ENCODE data around the gene GLS. TPM values are rescaled to one million over a fixed set of nuclear protein-coding genes. Genes with fewer than 3 reads are reported as not detected.
"Not testable (repeated sequence)": the region's sequence is repeated elsewhere in the genome, so short reads cannot be mapped to it uniquely, and the experiment has no call there.

The GLS gene
- total RNA-seq, 1 experiment from 2014 or later: 136 TPM

DNA sequence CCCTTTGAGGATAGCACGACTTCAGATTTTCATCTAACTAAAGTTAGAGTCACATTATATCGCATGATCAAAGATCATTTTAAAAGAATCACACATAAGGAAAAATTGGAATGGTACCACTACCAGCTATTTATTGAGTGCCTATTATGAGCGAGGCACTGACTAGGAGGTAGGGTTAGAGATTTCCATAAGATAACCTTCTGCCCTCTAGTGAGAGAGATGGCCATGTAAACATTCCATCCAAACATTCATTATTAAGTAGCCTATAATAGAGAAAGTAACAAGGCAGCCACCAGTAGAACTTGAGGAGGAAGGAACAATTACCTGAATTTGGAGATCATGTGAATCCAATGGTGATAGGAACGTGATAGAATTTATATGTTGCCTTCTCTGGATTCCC lies 25.4 kb upstream of the GLS start:
- no peak for DNase-seq (ENCODE audit: low read depth)

DNA sequence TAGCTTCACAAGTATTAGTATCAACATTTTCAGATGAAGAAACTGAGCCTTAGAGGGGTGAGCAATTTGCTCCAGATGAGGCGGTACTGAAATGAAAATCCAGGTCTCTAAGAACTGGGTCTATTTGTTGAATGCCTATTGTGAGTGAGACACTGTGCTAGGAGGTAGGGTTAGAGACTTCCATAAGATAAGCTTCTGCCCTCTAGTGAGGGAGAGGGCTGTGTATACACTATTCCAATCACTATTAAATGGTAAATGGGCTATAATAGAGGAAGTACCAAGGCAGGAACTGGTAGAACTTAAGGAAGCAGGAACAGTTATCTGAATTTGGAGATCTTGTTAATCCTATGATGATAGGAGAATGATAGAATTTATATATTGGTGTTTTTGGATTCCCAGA lies 23.6 kb upstream of the GLS start:
- DNase-seq (ENCODE audit: low read depth): no peak

DNA sequence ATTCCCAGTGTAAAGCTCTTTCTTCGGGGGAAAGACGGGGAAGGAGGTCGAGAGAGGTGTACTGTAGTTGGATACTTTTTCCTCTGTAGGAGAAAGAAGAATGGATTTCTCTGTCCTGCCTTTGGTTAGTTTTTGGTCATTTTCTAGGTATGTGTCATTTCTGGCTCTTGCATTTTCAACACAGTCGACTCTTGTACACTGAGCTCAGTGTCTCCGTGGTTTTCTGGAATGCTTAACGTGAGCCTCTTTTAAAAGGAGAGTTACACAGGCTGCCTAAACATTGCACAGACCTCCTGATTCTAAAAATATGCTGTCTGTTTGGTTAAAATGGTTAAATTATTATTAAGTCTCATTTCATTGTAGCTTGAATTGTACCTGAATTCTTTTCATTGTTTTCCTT lies 21.8 kb upstream of the GLS start:
- DNase-seq (ENCODE audit: low read depth): peak; percentile 50

DNA sequence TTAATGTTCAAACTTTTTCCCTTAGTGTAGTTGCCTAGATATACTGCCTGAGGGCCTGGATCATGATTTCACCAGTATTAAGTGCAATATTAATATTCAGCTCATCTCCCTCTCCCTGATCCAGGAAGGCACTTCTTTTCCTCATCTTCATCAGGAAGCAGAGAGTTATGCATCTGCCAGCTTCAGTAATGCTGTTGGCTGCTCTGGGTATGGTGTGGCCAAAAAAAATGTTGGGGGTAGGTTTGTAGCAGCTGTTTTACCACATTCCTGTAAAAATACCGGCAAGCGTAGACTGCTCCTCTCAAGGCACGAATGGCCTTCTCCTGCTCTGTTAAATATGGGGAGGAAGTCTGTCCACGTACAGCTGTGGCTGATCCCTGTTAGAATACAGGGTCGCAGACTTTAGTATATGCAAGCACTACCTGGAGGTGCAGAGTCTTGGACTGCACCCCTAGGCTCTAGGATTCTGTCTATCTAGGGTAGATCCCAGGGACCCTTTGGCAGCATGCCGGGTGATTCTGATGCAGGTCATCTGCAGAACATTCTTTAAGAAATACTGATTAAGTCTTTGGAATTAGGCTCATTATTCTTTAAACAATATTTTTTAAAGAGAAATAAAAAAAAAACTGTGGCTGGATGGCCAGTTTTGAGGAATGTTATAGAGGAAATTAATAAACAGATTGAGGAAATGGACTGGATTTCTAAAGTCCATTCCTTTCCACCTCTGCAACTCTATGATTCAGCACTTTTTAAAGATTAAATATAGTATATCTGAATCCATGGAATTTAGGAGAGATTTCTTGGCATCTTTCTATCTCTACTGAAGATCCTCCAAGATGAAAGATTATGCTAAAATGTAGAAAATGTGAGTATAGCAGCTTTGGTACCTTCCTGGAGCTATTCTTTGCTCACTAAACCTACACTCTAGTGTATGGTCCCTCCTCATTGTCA lies 21.0 kb upstream of the GLS start:
- peak; percentile 44 for DNase-seq (ENCODE audit: low read depth)

DNA sequence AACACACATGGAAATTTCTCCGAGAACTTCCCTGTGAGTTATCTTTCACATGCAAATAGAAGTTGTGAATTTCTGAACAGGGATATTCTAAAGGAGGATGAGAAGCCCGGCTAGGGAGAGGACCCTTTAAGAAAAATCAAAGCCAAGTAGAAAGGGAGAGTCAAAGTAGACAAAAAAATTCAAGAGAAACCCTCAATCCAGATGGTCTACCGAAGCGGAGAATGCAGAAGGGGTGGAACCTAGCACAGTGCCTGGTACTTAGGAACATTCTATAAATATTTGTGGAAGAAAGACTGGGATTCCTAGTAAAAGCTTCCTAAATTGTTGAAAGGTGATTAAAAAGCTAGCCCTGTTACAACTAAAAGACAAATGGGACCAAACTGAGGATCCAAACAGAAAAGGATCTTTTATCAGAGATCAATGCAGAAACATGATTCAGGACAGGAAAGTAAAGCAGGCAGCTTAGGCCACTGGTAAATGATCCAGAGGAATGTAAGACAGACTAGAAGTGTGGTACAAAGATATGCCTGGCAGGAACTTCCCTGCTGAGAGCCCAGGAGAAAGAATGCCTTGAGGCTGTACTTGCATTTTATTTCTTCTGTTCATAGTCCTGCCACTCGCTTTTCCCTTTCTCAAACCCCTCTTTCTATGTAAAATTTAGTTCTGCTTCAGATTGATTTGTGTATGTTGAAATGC lies 19.5 kb upstream of the GLS start:
- peak; percentile 47 for DNase-seq (ENCODE audit: low read depth)

DNA sequence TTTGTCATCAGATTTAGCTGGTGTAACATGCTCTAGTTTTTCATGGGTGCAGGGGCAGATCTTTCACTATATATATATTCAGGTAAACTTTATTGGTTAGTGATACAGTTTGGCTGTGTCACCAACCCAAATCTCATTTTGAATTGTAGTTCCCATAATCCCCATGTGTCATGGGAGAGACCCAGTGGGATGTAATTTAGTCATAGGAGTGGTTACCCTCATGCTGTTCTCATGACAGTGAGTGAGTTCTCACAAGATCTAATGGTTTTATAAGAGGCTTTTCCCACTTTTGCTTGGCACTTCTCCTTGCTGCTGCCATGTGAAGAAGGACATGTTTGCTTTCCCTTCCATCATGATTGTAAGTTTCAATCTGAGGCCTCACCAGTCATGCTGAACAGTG lies 18.5 kb upstream of the GLS start:
- DNase-seq (ENCODE audit: low read depth): not testable (repeated sequence)

DNA sequence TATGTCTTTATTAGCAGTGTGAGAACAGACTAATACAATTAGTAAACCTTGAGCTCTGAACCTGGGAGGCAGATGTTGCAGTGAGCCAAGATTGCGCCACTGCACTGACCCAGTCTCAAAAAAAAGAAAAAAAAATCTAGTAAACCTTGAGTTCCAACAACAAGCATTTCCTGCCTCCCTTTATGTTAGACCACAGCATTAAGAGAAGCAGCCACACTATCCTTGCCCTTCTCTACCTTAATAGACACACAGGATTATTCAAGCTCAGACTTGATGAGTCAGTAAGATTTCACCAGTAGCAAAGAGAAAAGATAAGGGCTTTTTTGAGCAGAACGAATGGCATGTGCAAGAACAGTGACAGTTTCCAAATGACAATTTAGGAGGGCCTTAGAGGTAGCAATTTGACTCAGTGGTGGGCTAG lies 18.0 kb upstream of the GLS start:
- no peak for DNase-seq (ENCODE audit: low read depth)

DNA sequence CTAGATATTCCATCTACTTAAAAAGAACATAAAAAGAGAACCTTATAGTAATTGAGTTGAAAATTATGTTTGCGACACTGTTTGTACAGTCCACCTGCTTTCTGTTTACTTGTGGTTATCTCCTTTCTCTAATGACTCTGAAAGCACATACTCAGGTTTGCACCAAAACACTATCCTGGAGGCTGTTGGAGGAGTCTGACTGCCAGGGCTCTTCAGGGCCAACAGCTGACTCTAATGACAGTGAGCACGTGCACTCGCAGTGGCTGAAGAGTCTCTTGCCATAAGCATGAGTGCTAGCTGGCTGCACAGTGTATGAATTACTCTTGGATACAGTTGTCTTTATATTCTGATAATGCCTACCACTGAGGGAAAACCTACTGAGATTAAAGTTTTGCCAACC lies 16.7 kb upstream of the GLS start:
- DNase-seq (ENCODE audit: low read depth): no peak

DNA sequence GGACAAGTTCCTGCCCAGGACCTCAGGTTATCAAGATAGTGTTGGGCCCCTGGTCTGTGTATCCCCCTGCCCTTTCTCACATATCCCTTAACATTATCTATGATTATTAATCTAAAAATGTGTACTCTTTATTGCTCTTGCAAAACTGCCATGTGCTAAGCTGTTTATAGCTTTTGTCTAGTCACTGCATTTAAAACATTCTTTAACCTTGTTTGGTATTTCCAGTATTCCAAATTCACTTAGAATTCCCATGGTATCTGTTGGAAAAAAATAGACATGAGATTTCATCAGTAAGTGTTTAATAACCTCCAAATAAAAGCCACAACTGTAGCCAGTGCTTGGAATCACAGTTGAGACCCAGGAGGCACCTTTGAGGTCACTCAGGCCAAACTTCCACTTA lies 16.2 kb upstream of the GLS start:
- DNase-seq (ENCODE audit: low read depth): no peak

DNA sequence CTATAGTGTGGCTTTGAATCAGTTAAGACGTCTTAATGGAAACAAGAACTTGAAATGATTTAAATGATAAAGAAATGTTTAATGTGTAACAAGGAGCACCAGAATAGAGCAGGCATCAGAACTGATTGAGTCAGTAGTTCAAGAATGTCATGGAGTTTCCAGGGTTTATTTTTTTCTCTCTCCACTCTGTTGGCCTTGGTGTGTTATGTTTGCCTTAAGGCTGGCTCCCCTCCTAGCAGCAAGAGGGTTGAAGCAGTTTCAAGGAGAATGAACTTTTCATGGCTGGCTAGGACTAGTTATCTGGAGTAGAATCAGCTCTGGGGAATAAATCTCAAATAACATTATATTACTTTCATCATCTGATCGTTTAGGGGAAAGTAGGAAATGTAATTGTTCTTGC lies 13.4 kb upstream of the GLS start:
- no peak for DNase-seq (ENCODE audit: low read depth)

DNA sequence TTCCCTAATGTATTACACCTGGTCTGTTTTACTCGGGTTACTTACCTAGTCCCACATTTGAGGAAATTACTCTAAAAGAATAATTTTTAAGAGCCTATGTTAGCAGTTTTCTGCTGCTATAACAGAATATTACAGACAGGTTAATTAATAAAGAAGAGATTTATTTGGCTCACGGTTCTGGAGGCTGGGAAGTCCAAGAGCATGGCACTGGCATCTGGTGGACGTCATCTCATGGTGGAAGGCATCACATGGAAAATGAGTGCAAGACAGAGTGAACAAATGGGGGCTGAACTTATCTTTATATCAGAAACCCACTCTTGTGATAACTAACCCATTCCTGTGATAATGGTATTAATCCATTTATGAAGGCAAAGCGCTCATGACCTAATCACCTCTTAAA lies 12.8 kb upstream of the GLS start:
- DNase-seq (ENCODE audit: low read depth): no peak

DNA sequence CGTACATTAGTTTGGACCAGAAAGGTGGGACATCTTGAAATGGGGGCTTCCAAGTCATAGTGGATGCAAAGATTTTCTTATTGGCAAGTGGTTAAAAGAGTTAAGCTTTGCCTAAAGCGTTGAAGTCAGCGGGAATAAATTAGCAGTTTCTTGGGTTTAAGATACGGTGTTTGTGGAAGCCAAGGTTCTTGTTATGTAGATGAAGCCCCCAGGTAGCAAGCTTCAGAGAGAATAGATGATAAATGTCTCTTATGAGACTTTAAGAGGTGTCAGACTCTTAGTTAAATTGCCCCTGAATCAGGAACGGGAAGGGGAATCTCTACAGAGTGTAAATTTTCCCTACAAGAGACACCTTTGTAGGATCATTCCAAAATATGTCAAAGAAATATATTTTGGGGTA lies 10.9 kb upstream of the GLS start:
- no peak for DNase-seq (ENCODE audit: low read depth)

DNA sequence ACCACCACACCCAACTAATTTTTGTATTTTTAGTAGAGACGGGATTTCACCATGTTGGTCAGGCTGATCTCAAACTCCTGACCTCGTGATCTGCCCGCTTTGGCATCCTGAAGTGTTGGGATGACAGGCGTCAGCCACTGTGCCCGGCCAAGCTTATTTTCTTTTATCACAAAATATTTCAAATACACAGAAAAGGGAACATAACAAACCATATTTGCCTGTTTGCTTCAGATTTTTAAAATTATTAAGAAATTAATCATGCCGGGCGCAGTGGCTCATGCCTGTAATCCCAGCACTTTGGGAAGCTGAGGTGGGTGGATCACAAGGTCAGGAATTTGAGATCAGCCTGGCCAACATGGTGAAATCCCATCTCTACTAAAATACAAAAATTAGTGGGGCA lies 7.2 kb upstream of the GLS start:
- not testable (repeated sequence) for DNase-seq (ENCODE audit: low read depth)

DNA sequence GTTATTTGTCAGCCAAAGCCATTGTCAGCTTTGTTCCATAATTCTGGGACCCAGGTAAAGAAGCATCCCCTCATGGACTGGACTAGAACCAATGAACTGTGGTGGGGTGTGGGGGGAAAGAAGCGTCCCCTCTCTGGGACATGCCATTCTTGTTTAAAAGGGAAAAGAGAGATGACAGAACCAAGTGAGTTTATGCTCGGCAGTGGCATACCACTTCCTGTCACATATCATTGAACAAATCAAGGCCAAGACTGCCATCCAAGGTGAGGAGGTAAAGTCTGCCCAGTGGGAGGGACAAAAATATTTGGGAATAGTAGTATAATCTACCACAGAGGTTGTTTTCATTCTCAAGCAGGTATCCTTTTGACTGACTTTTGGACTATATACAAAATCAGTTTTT lies 4.7 kb upstream of the GLS start:
- DNase-seq (ENCODE audit: low read depth): no peak

DNA sequence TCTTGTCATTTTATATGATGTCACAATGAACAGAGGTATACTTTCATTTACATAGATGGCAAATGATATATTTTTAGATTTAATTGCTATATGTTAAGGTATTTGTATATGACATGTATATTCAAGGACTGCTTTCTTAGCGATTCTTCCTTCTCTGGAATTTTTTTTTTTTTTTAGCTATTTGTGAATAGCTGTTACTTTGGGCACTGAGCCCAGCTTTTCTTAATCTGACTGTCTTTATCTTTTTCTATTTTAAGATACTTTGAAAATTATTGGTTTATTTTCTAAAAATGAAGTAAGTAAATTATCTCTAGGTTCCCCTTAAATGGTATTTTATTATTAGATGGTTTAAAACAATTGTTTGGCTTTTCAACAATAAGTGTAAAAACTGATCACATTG lies 4.0 kb upstream of the GLS start:
- no peak for DNase-seq (ENCODE audit: low read depth)

DNA sequence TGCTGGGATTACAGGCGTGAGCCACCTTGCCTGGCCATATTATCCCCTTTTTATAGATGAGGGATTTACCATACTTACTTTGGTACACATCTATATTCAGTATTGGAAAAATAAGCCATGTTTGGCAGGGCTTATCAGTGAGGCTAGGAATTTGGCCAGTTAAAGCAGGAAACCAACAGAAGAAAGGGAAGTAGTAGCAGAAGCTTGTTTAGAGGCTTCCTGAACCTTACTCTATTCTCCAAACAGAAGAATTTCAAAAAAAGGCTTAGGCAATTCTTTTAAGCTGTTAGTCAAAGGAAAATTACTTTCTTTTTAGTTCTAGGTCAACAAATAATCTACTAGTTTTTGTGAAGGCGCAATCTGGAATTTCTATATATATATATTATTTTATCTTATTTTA lies 3.2 kb upstream of the GLS start:
- no peak for DNase-seq (ENCODE audit: low read depth)

DNA sequence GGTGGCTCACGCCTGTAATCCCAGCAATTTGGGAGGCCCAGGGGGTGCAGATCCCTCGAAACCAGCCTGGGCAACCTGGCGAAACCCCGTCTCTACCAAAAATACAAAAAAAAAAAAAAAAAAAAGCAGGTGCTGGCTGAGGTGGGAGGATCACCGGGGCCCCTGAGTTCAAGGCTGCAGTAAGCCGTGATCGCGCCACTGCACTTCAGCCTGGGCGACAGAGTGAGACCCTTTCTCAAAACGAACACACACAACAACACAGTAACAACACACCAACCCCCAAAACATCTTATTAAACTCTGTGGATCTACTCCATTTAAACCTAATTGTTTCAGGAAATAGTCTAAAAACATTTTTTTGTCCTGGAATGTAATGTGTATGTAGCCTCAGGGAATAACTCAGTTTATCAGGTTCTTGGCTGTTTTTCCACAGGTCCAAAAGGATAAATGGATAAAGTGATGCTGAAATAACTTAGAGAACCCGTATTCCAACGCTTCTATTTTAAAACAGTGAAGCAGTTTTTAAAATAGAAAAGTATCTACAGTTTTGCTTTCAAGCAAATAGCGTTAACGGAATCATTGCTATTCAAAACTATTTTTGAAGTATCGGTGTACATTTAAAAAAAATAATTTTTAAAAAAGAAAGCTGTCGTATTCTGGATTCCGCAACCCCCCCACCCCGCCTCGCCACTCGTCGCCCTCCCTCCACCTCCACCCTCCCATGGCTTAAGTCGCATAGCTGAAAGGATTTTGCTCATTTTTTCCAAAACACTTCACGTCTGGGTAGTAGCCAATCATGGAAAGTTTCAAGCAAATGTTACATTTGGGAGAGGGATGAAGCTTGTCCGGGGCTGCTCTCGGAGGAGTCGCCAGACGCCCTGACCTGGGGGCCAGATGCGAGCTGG lies 895 bp upstream of the GLS start:
- DNase-seq (ENCODE audit: low read depth): no peak

DNA sequence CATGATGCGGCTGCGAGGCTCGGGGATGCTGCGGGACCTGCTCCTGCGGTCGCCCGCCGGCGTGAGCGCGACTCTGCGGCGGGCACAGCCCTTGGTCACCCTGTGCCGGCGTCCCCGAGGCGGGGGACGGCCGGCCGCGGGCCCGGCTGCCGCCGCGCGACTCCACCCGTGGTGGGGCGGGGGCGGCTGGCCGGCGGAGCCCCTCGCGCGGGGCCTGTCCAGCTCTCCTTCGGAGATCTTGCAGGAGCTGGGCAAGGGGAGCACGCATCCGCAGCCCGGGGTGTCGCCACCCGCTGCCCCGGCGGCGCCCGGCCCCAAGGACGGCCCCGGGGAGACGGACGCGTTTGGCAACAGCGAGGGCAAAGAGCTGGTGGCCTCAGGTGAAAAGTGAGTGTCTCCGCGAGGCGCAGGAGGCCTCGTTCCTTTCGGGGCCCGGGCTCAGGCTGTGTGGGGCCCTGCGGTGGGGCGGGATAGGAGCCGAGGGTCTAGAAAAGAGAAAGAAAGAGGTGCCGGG lies 520 bp downstream of the GLS start:
- no peak for DNase-seq (ENCODE audit: low read depth)

DNA sequence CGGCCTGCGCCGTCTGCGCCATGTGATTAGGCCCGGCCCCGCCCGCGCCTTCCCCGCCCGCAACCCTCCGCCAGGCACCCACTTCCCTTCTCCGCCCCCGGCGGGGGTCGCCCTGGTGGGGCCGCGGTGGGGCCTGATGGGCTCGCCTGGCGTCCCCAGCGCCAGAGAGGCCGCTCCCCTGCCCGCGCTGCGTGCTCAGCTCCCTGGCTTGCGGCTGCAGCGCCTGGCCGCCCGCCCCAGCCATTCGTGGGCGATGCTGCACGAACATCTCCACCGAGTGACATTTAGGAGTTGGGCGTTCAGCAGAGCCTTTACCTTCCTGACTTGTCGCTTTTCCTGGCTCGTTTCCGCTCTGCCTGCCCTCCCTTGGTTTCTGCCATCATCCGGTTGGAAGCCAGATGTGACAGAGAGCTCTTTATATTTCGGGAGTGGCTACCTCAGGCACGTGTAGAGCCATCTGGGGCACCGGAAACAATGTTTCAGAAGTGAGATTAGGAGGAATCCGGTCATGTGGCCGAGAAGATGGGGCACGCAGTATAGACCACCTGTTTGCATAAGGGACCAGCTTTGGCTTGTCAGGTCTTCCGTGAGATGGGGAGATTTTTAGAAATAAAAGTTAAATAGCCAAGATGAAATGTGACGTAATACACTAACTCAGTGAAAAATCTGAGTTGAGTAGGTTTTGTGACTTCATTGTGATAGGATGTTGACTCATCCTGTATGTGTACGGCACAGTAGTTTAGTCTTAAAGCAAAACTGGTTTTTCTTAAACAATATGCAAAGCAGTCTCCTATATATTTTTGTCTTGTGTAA lies 1.2 kb downstream of the GLS start:
- peak; percentile 83 for DNase-seq (ENCODE audit: low read depth)

DNA sequence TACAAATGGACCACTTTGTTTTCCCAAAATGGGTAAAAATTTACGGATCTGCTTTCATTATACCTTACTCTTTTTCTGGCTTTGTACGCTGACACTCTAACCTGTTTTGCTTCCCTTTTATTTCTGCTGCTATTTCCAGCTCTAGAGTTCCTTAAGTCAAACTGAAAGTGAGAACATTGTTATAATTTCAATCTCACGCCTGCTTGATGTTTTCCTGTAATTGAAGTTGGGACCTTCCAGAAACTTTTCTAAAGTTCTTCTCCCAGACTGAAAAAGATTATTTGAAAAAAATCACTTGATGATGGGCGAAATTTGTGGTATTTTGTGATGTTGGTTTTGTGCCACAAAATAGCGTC lies 1.8 kb downstream of the GLS start:
- DNase-seq (ENCODE audit: low read depth): no peak
